SK-N-SH (cell line): ENCODE measurements around the gene CCR6. TPM values are rescaled to one million over a fixed set of nuclear protein-coding genes. Genes with fewer than 3 reads are reported as not detected.

Experiments
- CTCF ChIA-PET: fragments of 300-600, 350-600 bp; formaldehyde crosslinking; extraction: SDS; loops from one replicate; lab custom pipeline; 2021; lab: Yijun Ruan, JAX
- POLR2A ChIA-PET: fragments of 350-600 bp; sonication (Branson Sonifier 250); formaldehyde crosslinking; extraction: SDS; loops from one replicate; lab custom pipeline; 2020; ENCODE audit warnings: antibody characterized with exemption, inconsistent platforms; lab: Yijun Ruan, JAX
- DNase-seq: peaks from one replicate; pipeline ENCODE4 v3.0.0; 2012
- H2AFZ ChIP-seq: fragments of 200-600 bp; sonication (generic); 2 replicates; pipeline ENCODE4 v1.8.1; 2016; ENCODE audit warnings: antibody characterized with exemption, mild to moderate bottlenecking, low read depth
- H3F3A ChIP-seq: fragments of 200-600 bp; sonication (generic); replicated peaks from 2 replicates; pipeline ENCODE3; 2016; ENCODE audit warnings: antibody characterized with exemption, mild to moderate bottlenecking; ENCODE audit not compliant: insufficient read depth
- H3K27ac ChIP-seq, 2 experiments: fragments of 200-500 bp in 1 of 2; fragments of 200-600 bp in 1 of 2; sonication (Bioruptor generic) in 1 of 2; sonication (generic), shearing (Covaris generic) in 1 of 2; 2 replicates each; pipeline versions ENCODE4 v1.5.1 to v1.6.1; 2014 to 2016; ENCODE audit warnings: low read depth in 2 of 2, inconsistent platforms in 1 of 2, low read length in 1 of 2, mild to moderate bottlenecking in 1 of 2, mixed read lengths in 1 of 2
- H3K27me3 ChIP-seq: fragments of 200-600 bp; sonication (generic), shearing (Covaris generic); 2 replicates; pipeline ENCODE4 v1.6.1; 2016; ENCODE audit warnings: mixed run types; ENCODE audit not compliant: insufficient read depth
- H3K36me3 ChIP-seq, 2 experiments: fragments of 200-500 bp in 1 of 2; fragments of 200-600 bp in 1 of 2; sonication (Bioruptor generic) in 1 of 2; sonication (generic) in 1 of 2; replicated peaks in 1 of 2; 2 replicates each; pipeline versions ENCODE3 to v1.5.1; 2014 to 2016; ENCODE audit warnings: low read length in 1 of 2, mild to moderate bottlenecking in 1 of 2; ENCODE audit not compliant: insufficient read depth in 2 of 2, control insufficient read depth in 1 of 2
- H3K4me1 ChIP-seq, 2 experiments: fragments of 200-500 bp in 1 of 2; fragments of 200-600 bp in 1 of 2; sonication (Bioruptor generic) in 1 of 2; sonication (generic), shearing (Covaris generic) in 1 of 2; 2 replicates each; pipeline versions ENCODE4 v1.5.1 to v1.6.1; 2014 to 2016; ENCODE audit warnings: low read depth in 1 of 2, low read length in 1 of 2, mixed run types in 1 of 2; ENCODE audit not compliant: insufficient read depth in 2 of 2, control insufficient read depth in 1 of 2
- H3K4me2 ChIP-seq: fragments of 200-600 bp; sonication (generic), shearing (Covaris generic); 2 replicates; pipeline ENCODE4 v1.6.1; 2017; ENCODE audit warnings: mixed run types
- H3K4me3 ChIP-seq, 2 experiments: fragments of 200-500 bp in 1 of 2; fragments of 200-600 bp in 1 of 2; sonication (Bioruptor generic) in 1 of 2; sonication (generic), shearing (Covaris generic) in 1 of 2; 2 replicates each; pipeline versions ENCODE4 v1.5.1 to v1.8.1; 2014 to 2016; ENCODE audit warnings: low read depth in 2 of 2, inconsistent platforms in 1 of 2, low read length in 1 of 2, mild to moderate bottlenecking in 1 of 2, mixed read lengths in 1 of 2, moderate library complexity in 1 of 2
- H3K79me2 ChIP-seq: fragments of 200-600 bp; sonication (generic); 2 replicates; pipeline ENCODE4 v1.8.1; 2017; ENCODE audit warnings: mild to moderate bottlenecking; ENCODE audit not compliant: insufficient read depth
- H3K9ac ChIP-seq: fragments of 200-600 bp; sonication (generic); 2 replicates; pipeline ENCODE4 v1.6.1; 2017; ENCODE audit warnings: mixed run types
- H3K9me2 ChIP-seq: fragments of 200-600 bp; sonication (generic); 2 replicates; pipeline ENCODE4 v1.6.1; 2017; ENCODE audit warnings: mixed run types
- H3K9me3 ChIP-seq: fragments of 200-600 bp; sonication (generic); 2 replicates; pipeline ENCODE4 v1.6.1; 2017; ENCODE audit warnings: mixed run types, mild to moderate bottlenecking, moderate library complexity
- H4K20me1 ChIP-seq: fragments of 200-600 bp; sonication (generic); 2 replicates; pipeline ENCODE4 v1.6.1; 2017; ENCODE audit warnings: mild to moderate bottlenecking, mixed run types; ENCODE audit not compliant: insufficient read depth
- ELF1 ChIP-seq: IDR thresholded peaks from 2 replicates; pipeline ENCODE4 v1.4.0; 2012
- EP300 ChIP-seq, 2 experiments: IDR thresholded peaks; 2 replicates each; pipeline versions ENCODE4 v1.4.0 to v1.6.1; 2012; ENCODE audit warnings: borderline replicate concordance in 1 of 2, low read depth in 1 of 2, low read length in 1 of 2
- FOSL2 ChIP-seq: IDR thresholded peaks from 2 replicates; pipeline ENCODE4 v1.4.0; 2012; ENCODE audit warnings: low read depth, mild to moderate bottlenecking, moderate library complexity, borderline replicate concordance
- FOXM1 ChIP-seq: IDR thresholded peaks from 2 replicates; pipeline ENCODE4 v1.4.0; 2012; ENCODE audit warnings: low read depth, mild to moderate bottlenecking
- GABPA ChIP-seq: IDR thresholded peaks from 2 replicates; pipeline ENCODE4 v1.4.0; 2012; ENCODE audit warnings: low read depth, mild to moderate bottlenecking
- GATA2 ChIP-seq: sonication (generic); formaldehyde crosslinking; IDR thresholded peaks from 2 replicates; pipeline ENCODE4 v1.5.0; 2020; ENCODE audit warnings: mild to moderate bottlenecking, missing genetic modification reagents
- JUND ChIP-seq: IDR thresholded peaks from 2 replicates; pipeline ENCODE4 v1.4.0; 2012
- MEF2A ChIP-seq: IDR thresholded peaks from 2 replicates; pipeline ENCODE4 v1.4.0; 2012; ENCODE audit warnings: low read depth, borderline replicate concordance
- MXI1 ChIP-seq: IDR thresholded peaks from 2 replicates; pipeline ENCODE4 v1.6.1; 2012; ENCODE audit warnings: mild to moderate bottlenecking, low read depth, low read length, improper control_type of control experiment
- NFIC ChIP-seq: IDR thresholded peaks from 2 replicates; pipeline ENCODE4 v1.4.0; 2012; ENCODE audit warnings: borderline replicate concordance
- NRF1 ChIP-seq: IDR thresholded peaks from 2 replicates; pipeline ENCODE4 v1.6.1; 2012; ENCODE audit warnings: low read depth, mild to moderate bottlenecking, low read length
- POLR2AphosphoS5 ChIP-seq: IDR thresholded peaks from 2 replicates; pipeline ENCODE4 v1.6.1; 2012; ENCODE audit warnings: low read depth, low read length
- RAD21 ChIP-seq: IDR thresholded peaks from 2 replicates; pipeline ENCODE4 v1.6.1; 2012; ENCODE audit warnings: mild to moderate bottlenecking, low read length
- RCOR1 ChIP-seq: fragments of 150-350 bp; IDR thresholded peaks from 2 replicates; pipeline ENCODE4 v1.6.1; 2017; ENCODE audit warnings: antibody characterized with exemption, low read length
- RFX5 ChIP-seq: IDR thresholded peaks from 2 replicates; pipeline ENCODE4 v1.6.1; 2012; ENCODE audit warnings: mild to moderate bottlenecking, improper control_type of control experiment, low read length
- TAF1 ChIP-seq: IDR thresholded peaks from 2 replicates; pipeline ENCODE4 v1.6.1; 2012; ENCODE audit warnings: low read depth, mild to moderate bottlenecking, low read length, moderate library complexity, borderline replicate concordance
- TCF12 ChIP-seq: IDR thresholded peaks from 2 replicates; pipeline ENCODE4 v1.4.0; 2012
- YY1 ChIP-seq: IDR thresholded peaks from 2 replicates; pipeline ENCODE4 v1.4.0; 2012; ENCODE audit warnings: low read depth, mild to moderate bottlenecking
- WGBS: methylation state at CpG from one replicate; pipeline ENCODE4 v1.1.6; 2017; ENCODE audit warnings: low lambda C conversion rate; 5-methylcytosine and 5-hydroxymethylcytosine counted together
- polyA plus RNA-seq, 3 experiments: library from polyadenylated mRNA; depleted of rRNA; stranded (reverse); fragments of >200 nt; gene quantifications; 2 replicates each; pipeline ENCODE4 v1.2.3, GENCODE V29; 2012
- TF ChIP-seq, protein P1 (sequence below): fragments of 200-600 bp; sonication (generic); IDR thresholded peaks from 2 replicates; pipeline ENCODE4 v1.6.1; 2017; ENCODE audit warnings: antibody characterized with exemption, mild to moderate bottlenecking, moderate library complexity
- TF ChIP-seq, protein P2 (sequence below): fragments of 150-350 bp; IDR thresholded peaks from 2 replicates; pipeline ENCODE4 v1.6.1; 2016; ENCODE audit warnings: mild to moderate bottlenecking, low read depth, low read length
- TF ChIP-seq, protein P3 (sequence below): fragments of 150-350 bp; IDR thresholded peaks from 2 replicates; pipeline ENCODE4 v1.6.1; 2017; ENCODE audit warnings: antibody characterized with exemption, low read length, low read depth, borderline replicate concordance
- TF ChIP-seq, protein P4 (sequence below): IDR thresholded peaks from 2 replicates; pipeline ENCODE4 v1.4.0; 2012; ENCODE audit warnings: low read depth
- TF ChIP-seq, protein P5 (sequence below): IDR thresholded peaks from 2 replicates; pipeline ENCODE4; 2012
- TF ChIP-seq, protein P6 (sequence below): IDR thresholded peaks from 2 replicates; pipeline ENCODE4 v1.4.0; 2012; ENCODE audit warnings: low read depth, borderline replicate concordance

CCR6 gene
- polyA plus RNA-seq, 1 of the 3 experiments (the other 2 are of a cell fraction) = not detected

DNA sequence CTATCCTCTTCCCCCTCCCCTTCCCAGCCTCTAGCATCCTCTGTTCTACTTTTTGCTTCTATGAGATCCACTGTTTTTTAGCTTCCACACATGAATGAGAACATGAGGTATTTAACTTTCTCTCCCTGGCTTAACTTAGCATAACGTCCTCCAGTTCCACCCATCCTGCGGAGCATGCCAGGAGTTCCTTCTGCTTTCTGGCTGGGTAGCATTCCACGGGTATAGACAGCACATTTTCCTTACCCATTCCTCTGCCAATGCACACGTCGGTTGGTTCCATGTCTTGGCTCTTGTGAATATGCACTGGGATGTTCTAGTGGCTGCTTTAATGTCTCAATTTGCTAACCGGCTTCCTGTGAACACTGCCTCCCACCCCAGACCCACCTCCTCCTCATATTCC is 13.2 kb upstream of the CCR6 start:
- Histone ChIP-seq H3K4me3 (no peak overlapping the region), H4K20me1 (no peaks in the 10 kb centered on the region), H3K79me2 (no peaks in the 10 kb centered on the region), H3K9ac (no peak overlapping the region), H3K9me3 (no peaks in the 10 kb centered on the region), H3K4me2 (no peak overlapping the region), H3K27ac (no peak overlapping the region), H3K27me3 (no peaks in the 10 kb centered on the region), H3K9me2 (no peaks in the 10 kb centered on the region), H2AFZ (no peak overlapping the region), H3K4me1 (peaks cover 0 to 3% of the 10 kb centered on the region in 2 experiments; a peak in 1 of 4 replicates), H3F3A (no peaks in the 10 kb centered on the region), H3K36me3 (no peaks in the 10 kb centered on the region)
- POLR2A ChIA-PET = no interaction called here
- WGBS = 64% methylated on average over 6 of the region's 6 CpGs
- TF ChIP-seq RFX5 (no peak), FOSL2 (no peak), MEF2A (no peak), MXI1 (no peak), NFIC (no peak), FOXM1 (no peak), POLR2AphosphoS5 (no peak), JUND (no peak), ELF1 (no peak), EP300 (IDR thresholded peaks at IDR 0.05; ENCODE audit: borderline replicate concordance in 1 of 2, low read depth in 1 of 2, low read length in 1 of 2) (no peak)
- TF ChIP-seq, protein P1, sequence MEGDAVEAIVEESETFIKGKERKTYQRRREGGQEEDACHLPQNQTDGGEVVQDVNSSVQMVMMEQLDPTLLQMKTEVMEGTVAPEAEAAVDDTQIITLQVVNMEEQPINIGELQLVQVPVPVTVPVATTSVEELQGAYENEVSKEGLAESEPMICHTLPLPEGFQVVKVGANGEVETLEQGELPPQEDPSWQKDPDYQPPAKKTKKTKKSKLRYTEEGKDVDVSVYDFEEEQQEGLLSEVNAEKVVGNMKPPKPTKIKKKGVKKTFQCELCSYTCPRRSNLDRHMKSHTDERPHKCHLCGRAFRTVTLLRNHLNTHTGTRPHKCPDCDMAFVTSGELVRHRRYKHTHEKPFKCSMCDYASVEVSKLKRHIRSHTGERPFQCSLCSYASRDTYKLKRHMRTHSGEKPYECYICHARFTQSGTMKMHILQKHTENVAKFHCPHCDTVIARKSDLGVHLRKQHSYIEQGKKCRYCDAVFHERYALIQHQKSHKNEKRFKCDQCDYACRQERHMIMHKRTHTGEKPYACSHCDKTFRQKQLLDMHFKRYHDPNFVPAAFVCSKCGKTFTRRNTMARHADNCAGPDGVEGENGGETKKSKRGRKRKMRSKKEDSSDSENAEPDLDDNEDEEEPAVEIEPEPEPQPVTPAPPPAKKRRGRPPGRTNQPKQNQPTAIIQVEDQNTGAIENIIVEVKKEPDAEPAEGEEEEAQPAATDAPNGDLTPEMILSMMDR = no peak
- TF ChIP-seq, protein P2, sequence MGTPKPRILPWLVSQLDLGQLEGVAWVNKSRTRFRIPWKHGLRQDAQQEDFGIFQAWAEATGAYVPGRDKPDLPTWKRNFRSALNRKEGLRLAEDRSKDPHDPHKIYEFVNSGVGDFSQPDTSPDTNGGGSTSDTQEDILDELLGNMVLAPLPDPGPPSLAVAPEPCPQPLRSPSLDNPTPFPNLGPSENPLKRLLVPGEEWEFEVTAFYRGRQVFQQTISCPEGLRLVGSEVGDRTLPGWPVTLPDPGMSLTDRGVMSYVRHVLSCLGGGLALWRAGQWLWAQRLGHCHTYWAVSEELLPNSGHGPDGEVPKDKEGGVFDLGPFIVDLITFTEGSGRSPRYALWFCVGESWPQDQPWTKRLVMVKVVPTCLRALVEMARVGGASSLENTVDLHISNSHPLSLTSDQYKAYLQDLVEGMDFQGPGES = no peak
- no peak for DNase-seq
- CTCF ChIA-PET = interaction anchor here (0.6 to 1.1 kb wide), 4 partner anchors 32 to 334 kb away, joined by 3 read pairs; no protein-coding TSS in a partner anchor

DNA sequence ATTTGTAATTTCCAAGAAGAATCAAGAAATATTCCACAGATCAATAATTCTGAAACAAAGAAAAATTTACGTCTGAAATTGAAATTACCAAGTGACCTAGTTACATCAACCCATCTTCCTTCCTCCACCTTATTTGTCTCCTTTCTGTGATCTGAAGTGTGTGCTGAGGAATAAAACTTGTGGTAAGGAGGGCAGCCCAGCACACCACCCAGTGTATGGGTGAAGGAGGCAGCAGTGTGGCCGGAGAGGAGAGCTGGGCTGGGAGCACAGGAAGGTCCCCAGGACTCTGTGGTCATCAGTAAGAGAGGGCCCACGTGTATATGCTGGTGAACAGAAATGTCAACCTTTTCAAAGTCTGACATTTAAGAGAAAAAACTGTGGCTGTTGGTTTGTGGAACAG is 11.3 kb upstream of the CCR6 start:
- Histone ChIP-seq H3K9me3 (no peaks in the 10 kb centered on the region), H3K9ac (no peak overlapping the region), H3K27me3 (no peaks in the 10 kb centered on the region), H3F3A (no peaks in the 10 kb centered on the region), H3K36me3 (no peaks in the 10 kb centered on the region), H2AFZ (no peak overlapping the region), H3K4me2 (no peak overlapping the region), H3K4me3 (no peak overlapping the region), H3K4me1 (peaks cover 0 to 4% of the 10 kb centered on the region in 2 experiments; a peak in 1 of 4 replicates), H3K9me2 (no peaks in the 10 kb centered on the region), H3K27ac (no peak overlapping the region), H3K79me2 (no peaks in the 10 kb centered on the region), H4K20me1 (no peaks in the 10 kb centered on the region)
- DNase-seq = no peak
- CTCF ChIA-PET = no interaction called here
- POLR2A ChIA-PET = no interaction called here
- 40% methylated on average over 3 of the region's 3 CpGs for WGBS
- TF ChIP-seq MXI1 = no peak
- no peak for TF ChIP-seq RAD21
- TF ChIP-seq, protein P3, sequence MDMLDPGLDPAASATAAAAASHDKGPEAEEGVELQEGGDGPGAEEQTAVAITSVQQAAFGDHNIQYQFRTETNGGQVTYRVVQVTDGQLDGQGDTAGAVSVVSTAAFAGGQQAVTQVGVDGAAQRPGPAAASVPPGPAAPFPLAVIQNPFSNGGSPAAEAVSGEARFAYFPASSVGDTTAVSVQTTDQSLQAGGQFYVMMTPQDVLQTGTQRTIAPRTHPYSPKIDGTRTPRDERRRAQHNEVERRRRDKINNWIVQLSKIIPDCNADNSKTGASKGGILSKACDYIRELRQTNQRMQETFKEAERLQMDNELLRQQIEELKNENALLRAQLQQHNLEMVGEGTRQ = no peak
- TF ChIP-seq, protein P2 = no peak
- no peak for TF ChIP-seq RCOR1
- TF ChIP-seq, protein P4, sequence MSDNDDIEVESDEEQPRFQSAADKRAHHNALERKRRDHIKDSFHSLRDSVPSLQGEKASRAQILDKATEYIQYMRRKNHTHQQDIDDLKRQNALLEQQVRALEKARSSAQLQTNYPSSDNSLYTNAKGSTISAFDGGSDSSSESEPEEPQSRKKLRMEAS = no peak
- no peak for TF ChIP-seq GATA2 (CRISPR knock-in tag)
- no peak for TF ChIP-seq JUND
- TF ChIP-seq TCF12 = no peak
- no peak for TF ChIP-seq YY1
- TF ChIP-seq, protein P5, sequence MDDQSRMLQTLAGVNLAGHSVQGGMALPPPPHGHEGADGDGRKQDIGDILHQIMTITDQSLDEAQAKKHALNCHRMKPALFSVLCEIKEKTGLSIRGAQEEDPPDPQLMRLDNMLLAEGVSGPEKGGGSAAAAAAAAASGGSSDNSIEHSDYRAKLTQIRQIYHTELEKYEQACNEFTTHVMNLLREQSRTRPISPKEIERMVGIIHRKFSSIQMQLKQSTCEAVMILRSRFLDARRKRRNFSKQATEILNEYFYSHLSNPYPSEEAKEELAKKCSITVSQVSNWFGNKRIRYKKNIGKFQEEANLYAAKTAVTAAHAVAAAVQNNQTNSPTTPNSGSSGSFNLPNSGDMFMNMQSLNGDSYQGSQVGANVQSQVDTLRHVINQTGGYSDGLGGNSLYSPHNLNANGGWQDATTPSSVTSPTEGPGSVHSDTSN = no peak
- TF ChIP-seq TAF1 = no peak
- TF ChIP-seq, protein P6, sequence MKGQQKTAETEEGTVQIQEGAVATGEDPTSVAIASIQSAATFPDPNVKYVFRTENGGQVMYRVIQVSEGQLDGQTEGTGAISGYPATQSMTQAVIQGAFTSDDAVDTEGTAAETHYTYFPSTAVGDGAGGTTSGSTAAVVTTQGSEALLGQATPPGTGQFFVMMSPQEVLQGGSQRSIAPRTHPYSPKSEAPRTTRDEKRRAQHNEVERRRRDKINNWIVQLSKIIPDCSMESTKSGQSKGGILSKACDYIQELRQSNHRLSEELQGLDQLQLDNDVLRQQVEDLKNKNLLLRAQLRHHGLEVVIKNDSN = no peak
- TF ChIP-seq POLR2AphosphoS5 = no peak
- no peak for TF ChIP-seq NRF1
- no peak for TF ChIP-seq GABPA
